HS-5 (cell line): ENCODE measurements around the gene PRR3.

Experiments
- DNase-seq: peaks from one replicate; pipeline ENCODE4 v3.0.0-alpha.2; 2012; ENCODE audit warnings: low read depth

The PRR3 gene

GRCh38 chr6:30537931-30538330 is 19.2 kb upstream of the PRR3 start:
- DNase-seq, result no peak

DNA sequence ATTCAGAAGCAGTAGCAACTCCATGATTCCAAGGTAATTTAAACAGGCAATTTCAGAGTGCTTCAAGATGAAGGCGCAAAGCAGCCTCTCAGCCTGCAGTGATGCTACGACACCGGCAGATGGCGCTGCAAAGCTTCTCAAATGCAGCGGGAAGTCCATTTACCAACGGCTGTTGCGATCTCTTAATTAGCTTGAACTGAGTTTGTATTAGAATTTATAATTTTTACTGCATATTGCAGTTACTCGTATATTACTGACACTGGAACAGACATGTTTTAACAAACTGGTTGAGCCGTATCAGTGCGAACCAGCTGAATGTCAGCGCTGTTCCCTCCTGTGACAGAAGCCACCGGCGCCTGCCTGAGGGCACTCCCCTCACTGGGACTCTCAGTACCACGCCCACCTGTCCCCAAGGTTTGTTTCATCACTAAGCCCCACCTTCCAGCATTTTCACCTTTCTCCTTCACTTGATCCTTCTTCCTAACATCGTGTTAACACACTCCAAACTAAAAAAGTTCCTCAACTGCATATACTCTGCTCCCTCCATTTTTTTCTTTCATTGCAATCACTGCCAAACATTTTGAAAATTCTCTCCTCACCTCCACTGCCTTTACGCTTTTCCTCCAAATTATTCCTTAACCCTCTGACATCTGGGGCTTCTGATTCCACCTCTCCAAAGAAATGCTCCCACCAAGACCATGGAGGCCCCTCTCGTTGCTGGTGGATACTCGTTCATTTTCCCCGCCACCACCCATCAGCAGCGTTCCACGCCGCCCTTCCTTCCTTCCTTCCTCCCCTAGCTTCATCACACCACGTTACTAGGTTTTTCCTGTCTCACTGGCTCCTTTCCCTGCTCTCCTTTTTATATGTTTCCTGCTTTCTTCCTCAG is 15.3 kb upstream of the PRR3 start:
- DNase-seq, result peak; percentile 63

DNA sequence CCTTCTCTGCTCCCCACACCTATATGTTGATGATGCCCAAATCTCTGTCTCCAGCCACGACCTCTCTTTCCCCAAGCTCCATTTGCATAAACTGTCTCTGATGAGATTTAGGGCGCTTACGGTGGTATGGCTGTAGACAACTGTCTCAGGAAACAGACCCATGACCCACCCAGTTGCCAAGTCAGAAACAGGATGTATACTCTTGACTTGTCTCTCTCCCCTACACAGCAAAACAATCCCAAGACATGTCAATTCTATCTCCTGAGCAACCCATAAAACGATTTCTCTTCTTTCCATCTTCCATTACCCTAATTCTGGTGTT is 14.7 kb upstream of the PRR3 start:
- DNase-seq, result no peak

DNA sequence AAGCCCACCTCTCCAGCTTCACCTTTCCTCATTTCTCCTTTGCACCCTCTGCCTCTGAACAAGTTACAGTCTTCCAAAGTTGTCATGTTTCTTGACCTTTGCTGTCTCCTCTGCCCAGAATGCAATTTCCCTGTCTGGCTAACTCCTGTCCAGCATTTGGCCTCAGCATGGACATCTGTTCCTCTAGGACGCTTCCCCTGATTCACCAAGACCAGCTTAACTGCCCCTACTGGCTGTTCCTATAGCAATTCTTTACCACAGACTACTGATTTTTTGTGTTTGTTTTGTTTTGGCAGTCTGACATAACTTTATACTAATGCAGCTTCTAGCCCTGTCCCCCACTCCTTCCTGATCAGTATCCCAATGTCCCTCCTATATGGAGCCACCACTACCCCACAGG is 14.2 kb upstream of the PRR3 start:
- no peak for DNase-seq

DNA sequence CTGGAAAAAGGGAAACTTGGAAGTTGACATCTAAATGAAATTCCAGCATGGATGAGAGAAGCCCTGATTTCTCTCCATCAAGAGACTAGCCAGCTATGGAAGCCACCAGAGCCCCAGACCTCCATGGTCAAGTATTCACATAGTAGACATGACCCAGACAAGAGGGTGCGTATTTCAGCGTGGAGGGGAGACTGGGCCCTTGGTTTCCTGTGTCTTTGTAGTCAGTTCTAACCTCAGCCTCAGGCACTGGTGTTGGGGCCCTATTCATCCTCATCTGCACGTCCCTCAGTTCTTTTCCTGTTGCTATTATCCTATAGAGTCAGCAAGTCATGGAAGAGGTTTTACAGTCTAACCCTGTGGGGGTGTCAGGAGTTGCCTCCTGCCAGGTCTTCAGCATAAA is 13.3 kb upstream of the PRR3 start:
- DNase-seq, result no peak

- no peak for DNase-seq
Measured at GRCh38 chr6:30544666-30545272, 12.3 kb upstream of the PRR3 start.

DNA sequence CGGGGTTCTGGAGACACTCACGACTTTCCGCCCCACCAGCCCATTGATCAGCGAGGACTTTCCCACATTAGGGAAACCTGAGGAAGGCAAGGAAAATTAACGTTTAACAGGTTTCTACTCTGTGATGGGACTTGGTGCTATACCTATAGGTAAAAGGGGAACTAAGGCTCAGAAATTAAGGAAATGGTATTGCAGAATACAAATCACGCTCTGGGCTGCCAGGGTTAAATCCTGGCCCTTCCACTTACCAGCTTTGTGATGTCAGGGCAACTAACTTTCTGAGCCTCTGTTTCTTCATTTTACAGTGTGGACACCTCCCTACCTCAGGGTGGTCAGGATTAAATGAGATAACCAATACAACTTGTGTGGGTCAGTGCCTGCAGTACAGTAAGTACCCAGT is 9.6 kb upstream of the PRR3 start:
- DNase-seq, result no peak

DNA sequence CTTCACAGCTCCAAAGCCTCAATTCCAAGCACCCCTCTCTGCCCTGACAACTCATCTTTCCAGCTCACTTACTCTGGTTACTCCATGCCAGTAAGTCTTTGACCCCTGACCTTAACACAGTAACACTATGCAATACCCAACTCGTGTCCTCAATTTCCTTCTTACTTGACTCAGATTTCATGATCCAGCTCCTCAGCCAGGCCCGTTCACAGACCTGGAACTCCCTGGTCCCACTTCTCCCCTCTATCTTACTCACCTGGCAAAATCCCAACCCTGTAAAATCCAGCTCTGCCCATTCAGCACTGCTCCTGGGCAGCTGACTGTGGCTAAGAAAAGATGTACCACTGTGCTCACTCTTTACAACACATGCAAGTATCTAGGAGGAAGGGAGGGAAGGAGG is 8.7 kb upstream of the PRR3 start:
- no peak for DNase-seq

DNA sequence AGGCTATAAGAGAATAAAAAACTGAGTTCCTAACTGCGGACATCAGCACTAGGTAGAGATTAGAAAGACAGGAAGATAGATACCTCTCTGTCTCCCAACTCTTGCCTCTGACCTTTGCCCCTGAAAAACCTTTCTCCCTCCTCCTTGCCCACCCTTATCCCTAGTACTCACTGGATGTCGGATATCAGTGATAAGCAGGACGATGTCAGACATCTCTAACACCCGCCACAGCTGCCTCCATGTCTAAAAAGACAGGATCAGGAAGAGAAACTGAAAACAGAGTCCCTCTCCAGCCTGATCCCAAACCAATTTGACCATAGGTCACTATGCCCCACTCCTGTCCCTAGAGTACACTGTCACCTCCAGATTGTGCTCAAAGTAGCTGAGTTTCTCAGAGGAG is 2.7 kb upstream of the PRR3 start:
- DNase-seq, result no peak

GRCh38 chr6:30554962-30555815 is 1.9 kb upstream of the PRR3 start:
- DNase-seq, result no peak

DNA sequence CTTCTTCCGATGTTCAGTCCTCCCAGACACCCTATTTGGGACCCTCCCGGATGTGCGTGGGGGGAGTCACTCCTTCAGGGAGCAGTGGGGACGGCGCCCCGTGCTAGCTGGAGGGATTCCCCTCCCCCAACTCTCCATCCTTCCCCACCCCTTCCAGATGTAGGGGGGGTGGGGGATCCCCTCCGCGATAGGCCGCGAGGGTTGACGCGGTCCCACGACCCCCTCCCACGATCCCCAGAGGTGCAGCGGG is 1.4 kb upstream of the PRR3 start:
- peak; percentile 13 for DNase-seq

GRCh38 chr6:30556066-30556905 is 809 bp upstream of the PRR3 start, which contains the start of gene GNL1:
GNL1 (minus strand) TSS chr6:30556489; CDS start chr6:30556203, 286 bp downstream.
- DNase-seq, result peak; percentile 64

DNA sequence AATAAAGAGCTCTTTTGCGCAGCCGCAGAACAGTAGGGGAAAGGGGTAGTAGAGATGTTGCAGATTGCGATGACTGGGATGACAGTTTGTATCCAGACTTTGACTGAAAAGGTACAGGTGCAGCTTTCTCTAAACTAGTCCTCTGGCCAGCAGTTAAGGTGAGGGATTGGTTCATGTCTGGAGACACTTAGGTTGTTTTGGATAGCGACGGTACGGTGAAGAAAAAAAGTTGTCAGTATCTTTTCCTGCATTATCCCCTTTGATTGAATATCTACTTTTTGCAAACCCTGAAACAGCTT is 537 bp downstream of the PRR3 start:
- no peak for DNase-seq

GRCh38 chr6:30560930-30561329 is 3.8 kb downstream of the PRR3 start:
- DNase-seq, result no peak

- DNase-seq, result no peak
Measured at GRCh38 chr6:30562470-30563425, 5.7 kb downstream of the PRR3 start.

- DNase-seq, result no peak
Measured at GRCh38 chr6:30564114-30564513, 7.0 kb downstream of the PRR3 start.

DNA sequence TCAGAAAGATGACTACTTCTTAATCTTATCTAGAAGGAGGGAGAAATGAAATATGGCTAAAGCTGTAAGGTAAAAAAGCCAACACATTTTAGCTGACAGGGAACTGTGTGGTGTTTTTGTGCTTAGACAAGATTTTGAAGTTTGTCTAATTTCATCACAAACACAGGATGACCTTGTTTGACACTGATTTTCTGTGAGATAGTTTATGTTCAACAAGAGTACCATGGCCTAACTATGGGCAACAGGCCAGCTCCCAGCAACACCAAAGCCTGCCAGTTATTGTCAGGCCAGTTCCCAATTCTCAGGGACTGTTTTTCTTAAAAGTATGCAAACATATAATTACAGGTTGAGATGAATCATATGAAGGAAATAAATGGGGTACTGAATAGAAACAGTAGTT is 8.7 kb downstream of the PRR3 start:
- no peak for DNase-seq

DNA sequence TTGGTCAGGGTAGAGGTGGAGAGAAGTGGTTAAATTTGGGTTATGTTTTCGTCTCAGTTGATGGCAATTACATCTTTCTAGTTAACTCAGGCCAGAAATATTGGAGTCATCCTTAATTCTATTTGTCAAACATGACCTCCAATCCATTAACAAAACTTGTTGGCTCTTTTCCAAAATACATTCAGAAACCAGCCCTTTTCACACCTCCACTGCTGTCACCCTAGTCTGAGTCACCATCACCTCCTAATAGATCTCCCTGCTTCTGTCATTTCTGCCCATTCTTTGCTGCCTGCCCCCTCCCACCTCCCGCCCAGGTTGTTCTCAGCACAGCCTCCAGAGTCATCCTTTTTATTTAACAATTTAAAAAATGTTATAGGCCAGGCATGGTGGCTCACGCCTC is 11.2 kb downstream of the PRR3 start:
- no peak for DNase-seq

DNA sequence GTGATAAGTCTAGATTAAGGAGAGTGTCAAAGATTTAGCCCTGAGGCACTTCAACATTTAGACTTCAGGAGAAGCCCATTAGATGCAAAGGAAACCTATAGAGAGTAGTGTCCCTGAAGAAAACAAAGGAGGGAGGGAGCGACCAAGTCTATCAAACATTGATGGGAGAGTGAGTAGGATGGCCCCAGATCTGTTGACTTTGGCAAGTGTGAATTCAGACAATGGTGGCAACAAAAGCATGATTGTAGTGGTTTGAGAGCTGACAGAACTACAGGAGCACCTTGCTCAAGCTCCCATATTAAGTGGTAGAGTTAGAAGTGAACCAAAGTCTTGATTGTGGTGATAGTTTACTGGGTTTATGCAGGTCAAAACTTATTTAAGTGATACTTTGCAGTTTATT is 13.2 kb downstream of the PRR3 start:
- no peak for DNase-seq

GRCh38 chr6:30570740-30571074 is 13.6 kb downstream of the PRR3 start:
- no peak for DNase-seq

GRCh38 chr6:30571075-30571761 is 14.1 kb downstream of the PRR3 start, which contains the start of gene ABCF1:
ABCF1 (plus strand) TSS chr6:30571442; CDS start chr6:30571488, 46 bp downstream.
- DNase-seq, result peak; percentile 88
